Measurements from ENCODE around the gene SERPINB6. TPM values are rescaled to one million over a fixed set of nuclear protein-coding genes. Genes with fewer than 3 reads are reported as not detected.

SERPINB6 gene
- total RNA-seq, 4 donors from 2014 or later: 170 to 462 (median 219) TPM

DNA sequence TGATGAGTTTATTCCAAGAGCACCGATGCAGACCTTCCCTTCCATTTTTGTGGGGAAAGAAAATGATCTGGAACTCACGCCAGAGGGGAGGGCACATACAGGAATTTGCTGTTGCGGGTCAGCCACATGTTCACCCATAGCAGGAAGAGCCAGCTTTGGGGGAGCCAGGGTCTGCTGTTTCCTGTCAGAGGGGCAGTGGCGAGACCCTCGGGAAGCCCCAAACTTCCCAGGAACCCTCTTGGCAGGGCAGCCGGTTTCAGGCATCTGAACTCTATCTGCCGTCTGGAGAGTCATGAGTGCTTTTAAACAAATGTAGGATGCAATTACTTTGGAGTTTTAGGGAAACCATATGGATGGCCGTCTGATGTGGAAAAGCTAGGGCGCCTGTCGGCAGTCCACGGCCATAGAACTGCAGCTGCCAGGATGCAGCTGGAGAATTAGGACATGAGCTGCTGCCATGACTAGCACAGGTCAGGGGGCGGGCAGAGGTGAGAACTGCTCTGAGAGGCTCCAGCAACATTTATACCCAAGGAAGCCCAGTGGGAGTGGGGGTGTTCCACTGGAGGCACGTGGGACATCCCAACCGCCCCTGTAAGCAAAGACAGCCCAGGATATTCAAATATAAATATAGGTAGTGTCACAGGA is 53.4 kb downstream of the SERPINB6 start:
- H3K36me3 ChIP-seq: no peaks in the 10 kb centered on the region

DNA sequence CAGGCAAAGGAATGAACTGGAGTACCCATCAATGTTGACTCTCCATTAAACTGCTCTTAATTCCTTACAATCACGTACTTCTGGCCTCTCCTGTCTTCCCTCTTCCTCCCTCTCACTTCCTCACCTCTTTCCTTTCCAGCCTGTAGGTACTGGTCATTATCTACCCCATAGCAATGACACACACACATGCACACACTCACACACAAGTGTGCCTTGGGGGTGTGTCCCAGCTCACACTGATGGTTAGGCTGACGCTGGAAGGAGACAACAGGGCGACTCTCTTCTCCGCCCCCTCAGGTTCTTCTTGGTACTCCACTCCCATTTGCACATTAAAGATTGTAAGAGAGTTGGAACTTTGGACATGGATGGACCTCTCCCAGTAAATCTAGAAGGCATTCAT is 54.3 kb downstream of the SERPINB6 start:
- TF ChIP-seq POLR2A (IDR thresholded peaks at IDR 0.05): no peak
- TF ChIP-seq, protein P1, sequence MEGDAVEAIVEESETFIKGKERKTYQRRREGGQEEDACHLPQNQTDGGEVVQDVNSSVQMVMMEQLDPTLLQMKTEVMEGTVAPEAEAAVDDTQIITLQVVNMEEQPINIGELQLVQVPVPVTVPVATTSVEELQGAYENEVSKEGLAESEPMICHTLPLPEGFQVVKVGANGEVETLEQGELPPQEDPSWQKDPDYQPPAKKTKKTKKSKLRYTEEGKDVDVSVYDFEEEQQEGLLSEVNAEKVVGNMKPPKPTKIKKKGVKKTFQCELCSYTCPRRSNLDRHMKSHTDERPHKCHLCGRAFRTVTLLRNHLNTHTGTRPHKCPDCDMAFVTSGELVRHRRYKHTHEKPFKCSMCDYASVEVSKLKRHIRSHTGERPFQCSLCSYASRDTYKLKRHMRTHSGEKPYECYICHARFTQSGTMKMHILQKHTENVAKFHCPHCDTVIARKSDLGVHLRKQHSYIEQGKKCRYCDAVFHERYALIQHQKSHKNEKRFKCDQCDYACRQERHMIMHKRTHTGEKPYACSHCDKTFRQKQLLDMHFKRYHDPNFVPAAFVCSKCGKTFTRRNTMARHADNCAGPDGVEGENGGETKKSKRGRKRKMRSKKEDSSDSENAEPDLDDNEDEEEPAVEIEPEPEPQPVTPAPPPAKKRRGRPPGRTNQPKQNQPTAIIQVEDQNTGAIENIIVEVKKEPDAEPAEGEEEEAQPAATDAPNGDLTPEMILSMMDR (IDR thresholded peaks at IDR 0.05): no peak
- Histone ChIP-seq H3K9me3 (no peaks in the 10 kb centered on the region), H3K36me3 (no peaks in the 10 kb centered on the region), H3K27ac (no peak overlapping the region), H3K4me3 (no peak overlapping the region), H3K4me1 (no peaks in the 10 kb centered on the region), H3K27me3 (no peaks in the 10 kb centered on the region)
- peak in 1 of 3 donors; percentile 7 for DNase-seq

More for the DNA sequence above, 53.4 kb downstream of the SERPINB6 start:
- Histone ChIP-seq H3K4me1 (no peaks in the 10 kb centered on the region), H3K27ac (peak overlapping the region in 1 of 4 donors; percentile 25), H3K4me3 (no peak overlapping the region), H3K27me3 (no peaks in the 10 kb centered on the region), H3K9me3 (no peaks in the 10 kb centered on the region)
- TF ChIP-seq, protein P1 (IDR thresholded peaks at IDR 0.05): no peak
- TF ChIP-seq POLR2A (IDR thresholded peaks at IDR 0.05): no peak
- peak in 1 of 3 donors; percentile 6 for DNase-seq

DNA sequence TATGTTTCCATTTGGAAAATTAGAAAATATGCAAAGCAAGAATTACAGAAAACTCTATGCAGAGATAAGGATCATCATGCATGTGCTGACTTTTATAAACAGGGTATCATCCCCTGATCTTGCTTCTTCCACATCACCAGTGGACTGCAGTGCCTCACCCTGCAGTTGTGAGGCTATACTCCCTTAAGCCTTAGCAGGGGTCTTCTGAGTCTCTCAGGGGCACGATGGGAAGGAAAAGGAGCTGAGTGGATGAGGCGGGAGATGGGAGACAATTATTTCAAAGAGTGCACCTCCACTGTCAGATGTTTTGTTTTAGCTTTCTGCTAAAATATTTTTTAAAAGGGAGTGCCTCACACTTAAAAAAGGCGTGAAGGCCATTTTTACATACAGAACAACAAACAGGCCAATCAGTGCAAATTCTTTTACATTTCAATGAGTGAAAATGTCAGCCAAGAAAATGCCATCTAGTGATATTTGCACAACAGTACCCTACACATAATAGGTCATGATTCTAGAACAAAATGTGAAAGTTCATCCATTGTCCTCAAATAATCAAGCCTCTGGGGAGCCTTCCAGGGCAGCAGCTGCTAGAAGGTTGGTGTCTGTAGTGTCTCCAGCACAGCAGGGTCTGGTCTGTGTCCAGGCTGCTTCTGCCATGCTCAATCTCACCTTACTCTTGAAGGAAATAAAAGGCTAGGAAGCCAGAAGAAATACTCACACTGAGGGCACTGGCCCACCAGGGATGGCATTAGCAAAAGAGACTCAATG is 55.0 kb downstream of the SERPINB6 start:
- H3K27me3 ChIP-seq: no peaks in the 10 kb centered on the region
- peak in 1 of 3 donors; percentile 13 for DNase-seq
- no peaks in the 10 kb centered on the region for H3K9me3 ChIP-seq
- H3K27ac ChIP-seq: no peak overlapping the region
- H3K36me3 ChIP-seq: no peaks in the 10 kb centered on the region
- H3K4me1 ChIP-seq: no peaks in the 10 kb centered on the region
- no peak overlapping the region for H3K4me3 ChIP-seq
- TF ChIP-seq, protein P1 (IDR thresholded peaks at IDR 0.05): no peak
- TF ChIP-seq POLR2A (IDR thresholded peaks at IDR 0.05): no peak

DNA sequence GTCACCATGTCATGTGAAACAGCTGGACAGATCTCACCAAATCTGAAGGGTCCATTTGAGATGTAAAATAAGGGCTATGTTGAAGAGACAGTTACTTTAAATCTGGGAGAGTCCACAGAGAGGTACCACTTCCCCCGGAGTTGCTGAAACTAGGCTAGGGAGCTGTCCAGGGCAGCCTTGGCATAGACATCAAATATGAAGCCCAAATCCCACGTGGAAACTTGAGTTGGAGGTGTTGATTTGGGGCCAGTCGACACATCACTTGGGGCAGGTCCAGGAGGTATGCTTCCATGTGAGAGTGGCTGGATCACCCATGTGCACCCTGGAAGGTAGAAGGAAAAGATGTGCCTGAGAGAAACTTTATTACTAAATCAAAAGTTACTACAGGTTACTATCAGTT is 56.2 kb downstream of the SERPINB6 start:
- Histone ChIP-seq H3K4me1 (no peaks in the 10 kb centered on the region), H3K36me3 (no peaks in the 10 kb centered on the region), H3K4me3 (no peak overlapping the region), H3K9me3 (no peaks in the 10 kb centered on the region), H3K27me3 (no peaks in the 10 kb centered on the region), H3K27ac (no peak overlapping the region)
- DNase-seq: peak in 1 of 3 donors; percentile 11
- no peak for TF ChIP-seq POLR2A (IDR thresholded peaks at IDR 0.05)
- TF ChIP-seq, protein P1 (IDR thresholded peaks at IDR 0.05): no peak

DNA sequence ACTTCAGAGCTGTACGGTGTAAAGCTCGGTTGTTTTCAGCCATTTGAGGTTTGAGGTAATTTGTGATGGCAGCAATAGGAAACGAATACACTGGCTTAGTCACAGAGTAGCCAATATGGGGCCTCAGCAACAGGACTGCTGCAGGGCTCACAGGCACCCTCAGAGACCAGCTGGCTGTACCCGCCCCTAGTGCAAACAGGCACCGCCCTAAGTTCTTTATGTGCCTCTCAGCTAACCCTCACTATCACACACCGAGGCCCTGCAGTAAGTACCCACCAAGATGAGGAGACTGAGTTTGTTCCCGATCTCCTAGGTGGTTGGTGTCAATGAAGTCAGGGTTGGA is 57.1 kb downstream of the SERPINB6 start:
- Histone ChIP-seq H3K4me3 (no peak overlapping the region), H3K36me3 (no peaks in the 10 kb centered on the region), H3K27ac (no peak overlapping the region), H3K4me1 (no peaks in the 10 kb centered on the region), H3K9me3 (no peaks in the 10 kb centered on the region), H3K27me3 (no peaks in the 10 kb centered on the region)
- DNase-seq: peak in 1 of 3 donors; percentile 6
- no peak for TF ChIP-seq POLR2A (IDR thresholded peaks at IDR 0.05)
- TF ChIP-seq, protein P1 (IDR thresholded peaks at IDR 0.05): no peak
